IPS DF 6.9 (cell line): ENCODE data around the gene TBX15.

Experiments
- DNase-seq: peaks from one replicate; pipeline ENCODE4 v3.0.0-alpha.2; 2013; ENCODE audit warnings: low read depth, low spot score
- H3K27ac ChIP-seq: one replicate; pipeline ENCODE4 v1.5.1; 2013; ENCODE audit warnings: low read length, control low read depth
- H3K27me3 ChIP-seq: 2 replicates; pipeline ENCODE4 v1.6.1; 2013; ENCODE audit warnings: mild to moderate bottlenecking, low read length; ENCODE audit not compliant: control insufficient read depth, insufficient read depth
- H3K36me3 ChIP-seq: 2 replicates; pipeline ENCODE4 v1.6.1; 2013; ENCODE audit warnings: low read length; ENCODE audit not compliant: control insufficient read depth, insufficient read depth
- H3K4me1 ChIP-seq: 2 replicates; pipeline ENCODE4 v1.6.1; 2013; ENCODE audit warnings: low read length; ENCODE audit not compliant: control insufficient read depth, insufficient read depth
- H3K4me3 ChIP-seq: 2 replicates; pipeline ENCODE4 v1.5.1; 2013; ENCODE audit warnings: mild to moderate bottlenecking, low read length
- H3K9me3 ChIP-seq: 2 replicates; pipeline ENCODE4 v1.6.1; 2013; ENCODE audit warnings: low read length, inconsistent platforms; ENCODE audit not compliant: control insufficient read depth, insufficient read depth
- WGBS: extraction: QIAGEN DNeasy Blood & Tissue Kit; methylation state at CpG from one replicate; pipeline ENCODE4 v1.1.7; 2013; ENCODE audit warnings: mixed read lengths, missing lambda C conversion rate; ENCODE audit not compliant: insufficient read length, insufficient coverage; 5-methylcytosine and 5-hydroxymethylcytosine counted together

The TBX15 gene

GRCh38 chr1:118984722-118985639 lies 3.2 kb downstream of the TBX15 start:
- Histone ChIP-seq H3K27ac (no peak overlapping the region), H3K36me3 (no peaks in the 10 kb centered on the region), H3K4me1 (peaks cover 16% of the 10 kb centered on the region), H3K9me3 (no peaks in the 10 kb centered on the region), H3K4me3 (no peak overlapping the region), H3K27me3 (peaks cover 90% of the 10 kb centered on the region)
- DNase-seq = no peak
- WGBS = no CpG with 5 or more reads among the region's 48 CpGs

- Histone ChIP-seq H3K4me3 (no peak overlapping the region), H3K9me3 (no peaks in the 10 kb centered on the region), H3K36me3 (no peaks in the 10 kb centered on the region), H3K27ac (no peak overlapping the region), H3K4me1 (peaks cover 16% of the 10 kb centered on the region), H3K27me3 (peaks cover 89% of the 10 kb centered on the region)
- DNase-seq = no peak
- no CpG with 5 or more reads among the region's 43 CpGs for WGBS
Measured at GRCh38 chr1:118984086-118984721, 3.9 kb downstream of the TBX15 start.

- no CpG with 5 or more reads among the region's 22 CpGs for WGBS
- H3K27me3 ChIP-seq = peaks cover 89% of the 10 kb centered on the region
- DNase-seq = no peak
- H3K4me1 ChIP-seq = peaks cover 14% of the 10 kb centered on the region
- H3K9me3 ChIP-seq = no peaks in the 10 kb centered on the region
- no peak overlapping the region for H3K4me3 ChIP-seq
- no peak overlapping the region for H3K27ac ChIP-seq
- no peaks in the 10 kb centered on the region for H3K36me3 ChIP-seq
Measured at GRCh38 chr1:118983558-118984041, 4.5 kb downstream of the TBX15 start.

DNA sequence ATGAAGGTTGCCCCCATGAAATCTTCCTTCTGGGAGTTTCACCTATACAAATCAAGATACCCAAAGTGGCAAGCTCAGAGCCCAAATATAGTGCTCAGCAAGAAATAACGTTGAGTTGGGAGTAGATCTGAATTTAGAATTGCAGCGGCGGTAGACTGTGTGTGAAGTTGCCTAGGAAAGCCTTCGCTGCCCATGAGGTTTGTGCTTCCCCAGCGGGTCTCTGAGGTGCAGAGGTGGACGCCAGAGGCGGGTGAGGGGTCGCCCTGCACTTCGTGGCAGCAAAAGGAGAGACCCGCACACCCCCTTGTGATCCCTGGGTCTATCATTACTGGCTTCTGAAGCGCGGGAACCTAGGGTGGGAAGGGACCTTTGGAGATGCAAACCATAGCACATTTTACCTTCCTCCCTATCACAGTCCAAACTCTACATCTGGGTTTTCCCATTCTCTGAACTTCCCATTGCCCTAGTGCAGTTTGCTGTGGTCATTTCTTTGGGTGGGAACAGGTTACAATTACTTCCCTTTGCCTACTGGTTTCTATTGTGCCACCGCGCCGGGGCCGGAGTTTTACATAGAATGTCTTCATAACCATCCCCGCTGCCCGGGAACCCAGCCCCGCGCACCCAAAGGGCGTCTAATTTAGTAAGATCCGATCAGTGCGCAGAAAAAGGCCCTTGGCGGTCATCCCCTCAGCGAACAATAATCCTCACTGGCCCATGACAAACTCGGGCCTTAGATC lies 5.2 kb downstream of the TBX15 start:
- Histone ChIP-seq H3K9me3 (no peaks in the 10 kb centered on the region), H3K27ac (no peak overlapping the region), H3K4me3 (no peak overlapping the region), H3K27me3 (peaks cover 86% of the 10 kb centered on the region), H3K4me1 (peaks cover 12% of the 10 kb centered on the region), H3K36me3 (no peaks in the 10 kb centered on the region)
- DNase-seq = no peak
- no CpG with 5 or more reads among the region's 26 CpGs for WGBS

GRCh38 chr1:118982266-118982665 lies 5.9 kb downstream of the TBX15 start:
- WGBS = no CpG with 5 or more reads among the region's 6 CpGs
- Histone ChIP-seq H3K27me3 (peaks cover 89% of the 10 kb centered on the region), H3K27ac (no peak overlapping the region), H3K36me3 (no peaks in the 10 kb centered on the region), H3K4me1 (peaks cover 9% of the 10 kb centered on the region), H3K4me3 (no peak overlapping the region), H3K9me3 (no peaks in the 10 kb centered on the region)
- no peak for DNase-seq

GRCh38 chr1:118981436-118981835 lies 6.7 kb downstream of the TBX15 start:
- H3K4me1 ChIP-seq = peaks cover 6% of the 10 kb centered on the region
- no peak overlapping the region for H3K27ac ChIP-seq
- no CpG with 5 or more reads among the region's 1 CpG for WGBS
- no peak overlapping the region for H3K4me3 ChIP-seq
- H3K27me3 ChIP-seq = peaks cover 81% of the 10 kb centered on the region
- DNase-seq = no peak
- H3K36me3 ChIP-seq = no peaks in the 10 kb centered on the region
- no peaks in the 10 kb centered on the region for H3K9me3 ChIP-seq

GRCh38 chr1:118979754-118980575 lies 8.2 kb downstream of the TBX15 start:
- H3K4me3 ChIP-seq = peak overlapping the region; percentile 24; the same call in 1 of the 2 replicates
- no peak for DNase-seq
- peaks cover 66% of the 10 kb centered on the region for H3K27me3 ChIP-seq
- no peaks in the 10 kb centered on the region for H3K36me3 ChIP-seq
- no peak overlapping the region for H3K27ac ChIP-seq
- H3K9me3 ChIP-seq = no peaks in the 10 kb centered on the region
- H3K4me1 ChIP-seq = peaks cover 6% of the 10 kb centered on the region
- no CpG with 5 or more reads among the region's 59 CpGs for WGBS

- Histone ChIP-seq H3K4me3 (no peak overlapping the region), H3K27me3 (peaks cover 62% of the 10 kb centered on the region), H3K9me3 (no peaks in the 10 kb centered on the region), H3K4me1 (peaks cover 6% of the 10 kb centered on the region), H3K36me3 (no peaks in the 10 kb centered on the region), H3K27ac (no peak overlapping the region)
- WGBS = no CpG with 5 or more reads among the region's 23 CpGs
- DNase-seq = no peak
Measured at GRCh38 chr1:118978914-118979701, 9.0 kb downstream of the TBX15 start.

- Histone ChIP-seq H3K36me3 (no peaks in the 10 kb centered on the region), H3K4me3 (no peak overlapping the region), H3K27me3 (peaks cover 46% of the 10 kb centered on the region), H3K27ac (no peak overlapping the region), H3K4me1 (no peaks in the 10 kb centered on the region), H3K9me3 (no peaks in the 10 kb centered on the region)
- no CpG with 5 or more reads among the region's 2 CpGs for whole genome bisulfite sequencing
- no peak for DNase-seq
Measured at GRCh38 chr1:118977600-118977999, 10.5 kb downstream of the TBX15 start.
